Measurements from ENCODE around the gene ADGRG7.
A peak's percentile ranks its signal among the peaks of the same experiment; 100 is the strongest.

The ADGRG7 gene

GRCh38 chr3:100682854-100683760 lies 73.7 kb downstream of the ADGRG7 start:
- in situ Hi-C loops (cut with MboI; ENCODE audit: low pct_unique_long_range_greater_than_20kb, low sequenced_read_pairs) = no loop called here
- no peak for DNase-seq

DNA sequence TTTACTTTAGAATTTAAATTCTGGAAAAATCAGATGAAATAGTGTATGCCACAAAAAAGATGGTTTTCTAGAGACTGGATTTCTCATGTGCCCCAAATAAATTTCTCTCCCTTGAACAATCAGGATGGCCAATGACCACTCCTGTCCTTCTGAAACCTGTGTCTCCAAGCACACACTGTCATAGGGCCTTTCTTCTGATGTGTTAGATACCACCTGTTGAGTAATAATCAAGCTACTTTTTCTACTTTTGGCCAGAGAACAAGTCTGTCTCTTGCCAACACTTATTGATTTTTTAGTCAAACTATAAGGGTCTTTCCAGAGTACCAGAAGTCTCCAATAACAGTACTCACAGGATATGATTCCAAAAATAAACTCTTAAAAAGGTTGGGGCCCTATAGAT lies 83.8 kb downstream of the ADGRG7 start:
- in situ Hi-C loops (cut with MboI; ENCODE audit: low pct_unique_long_range_greater_than_20kb, low sequenced_read_pairs) = no loop called here
- DNase-seq = no peak

DNA sequence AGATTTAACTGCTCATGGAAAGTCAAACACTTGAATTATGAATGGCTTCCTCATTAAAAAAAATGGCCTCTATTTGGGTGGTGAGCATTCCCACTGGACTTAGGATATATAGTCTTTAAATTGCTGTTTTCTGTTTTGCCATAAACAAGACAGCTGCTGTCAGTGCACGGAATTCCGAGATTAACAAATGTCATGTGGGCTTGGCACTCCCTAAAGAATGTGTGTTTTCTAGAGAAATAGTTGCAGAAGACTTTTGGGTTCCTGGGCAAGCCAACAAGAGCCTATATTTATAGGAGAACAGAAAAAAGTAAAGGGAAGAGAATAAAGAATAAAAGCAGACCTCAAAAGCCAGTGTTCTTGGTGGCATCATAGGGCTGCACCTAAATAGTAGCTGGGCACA lies 86.3 kb downstream of the ADGRG7 start:
- DNase-seq = no peak
- in situ Hi-C loops (cut with MboI; ENCODE audit: low pct_unique_long_range_greater_than_20kb, low sequenced_read_pairs) = no loop called here

DNA sequence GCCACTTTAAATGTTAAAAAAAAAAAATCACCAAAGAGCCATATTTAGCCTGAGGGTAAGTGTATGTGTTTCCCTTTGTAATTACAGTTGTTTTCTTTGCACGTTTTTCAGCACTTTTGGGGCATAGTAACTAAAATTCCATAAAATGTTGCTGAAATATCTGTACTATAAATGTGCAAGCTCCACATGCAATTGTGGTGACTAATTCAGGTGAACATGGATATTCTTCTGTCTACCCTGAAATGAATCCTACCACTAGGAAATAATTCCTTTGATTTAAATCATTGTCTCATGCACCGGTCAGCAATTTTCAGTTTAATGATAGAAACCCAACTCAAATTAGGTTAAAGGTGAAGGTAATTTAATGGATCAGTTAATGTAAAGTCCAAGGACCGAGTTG lies 86.8 kb downstream of the ADGRG7 start:
- in situ Hi-C loops (cut with MboI; ENCODE audit: low pct_unique_long_range_greater_than_20kb, low sequenced_read_pairs) = no loop called here

DNA sequence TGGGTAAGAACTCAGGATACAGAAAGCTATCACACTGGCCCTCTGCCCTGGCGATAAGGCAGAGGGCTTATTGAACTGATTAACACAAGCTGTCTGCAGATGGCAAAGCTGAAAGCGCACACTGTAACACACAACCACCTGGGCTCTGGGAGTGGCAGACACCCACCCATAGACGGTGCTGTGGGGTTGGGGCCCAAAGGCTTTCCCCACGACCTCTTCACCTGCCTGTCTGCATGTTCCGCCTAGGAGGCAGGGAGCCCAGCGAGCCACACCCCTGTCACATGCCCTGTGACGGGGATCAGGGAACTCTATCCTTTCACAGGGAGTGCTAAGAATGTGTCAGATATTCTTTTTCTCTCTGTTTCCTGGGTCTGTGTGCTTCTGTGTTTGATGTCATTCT lies 87.8 kb downstream of the ADGRG7 start:
- no peak for DNase-seq
- in situ Hi-C loops (cut with MboI; ENCODE audit: low pct_unique_long_range_greater_than_20kb, low sequenced_read_pairs) = no loop called here

More for the DNA sequence above, 86.8 kb downstream of the ADGRG7 start:
- no peak for DNase-seq

- no peak for DNase-seq
- in situ Hi-C loops (cut with MboI; ENCODE audit: low pct_unique_long_range_greater_than_20kb, low sequenced_read_pairs) = no loop called here
Observed at GRCh38 chr3:100697723-100698285, 88.4 kb downstream of the ADGRG7 start.

DNA sequence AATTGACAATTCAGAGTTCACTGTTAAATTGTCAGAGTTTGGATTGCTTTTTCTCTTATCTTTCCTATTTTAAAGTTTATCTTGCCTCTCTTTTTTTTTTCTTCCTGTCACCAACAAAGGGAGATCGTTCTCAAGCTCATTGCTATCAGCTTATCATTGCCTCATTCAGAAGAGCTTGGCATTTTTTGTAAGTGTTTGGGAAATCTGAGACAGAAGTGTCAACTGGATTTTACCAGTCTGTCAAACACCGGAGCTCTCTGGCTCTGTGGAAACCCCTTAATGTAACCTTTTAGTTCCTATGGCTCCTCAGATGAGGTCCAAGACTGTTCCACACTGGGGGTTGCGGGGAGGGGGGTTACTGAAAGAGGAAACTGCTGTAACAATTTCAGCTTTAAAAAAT lies 89.3 kb downstream of the ADGRG7 start:
- DNase-seq = no peak
- in situ Hi-C loops (cut with MboI; ENCODE audit: low pct_unique_long_range_greater_than_20kb, low sequenced_read_pairs) = no loop called here

DNA sequence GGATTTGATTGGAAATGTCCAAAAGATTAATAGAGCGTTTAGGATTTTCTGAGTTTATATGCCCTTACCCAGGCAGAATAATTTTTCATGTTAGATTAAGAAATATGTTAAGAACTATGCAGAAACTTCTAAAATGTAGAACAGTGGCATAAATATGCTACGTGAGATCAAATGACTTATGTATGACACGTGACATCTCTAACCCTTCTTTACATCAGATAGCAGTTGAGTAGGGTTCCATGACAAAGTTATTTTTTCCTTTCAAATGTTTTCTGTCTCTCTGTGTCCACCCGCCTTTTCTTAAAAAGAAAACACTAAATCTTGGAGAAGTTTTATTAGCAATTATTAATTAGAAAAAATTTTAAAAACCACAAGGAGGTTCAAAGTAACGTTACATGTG lies 91.3 kb downstream of the ADGRG7 start:
- in situ Hi-C loops (cut with MboI; ENCODE audit: low pct_unique_long_range_greater_than_20kb, low sequenced_read_pairs) = no loop called here

GRCh38 chr3:100702082-100702979 lies 92.9 kb downstream of the ADGRG7 start:
- peak; percentile 7 for DNase-seq
- in situ Hi-C loops (cut with MboI; ENCODE audit: low pct_unique_long_range_greater_than_20kb, low sequenced_read_pairs) = no loop called here

More for the DNA sequence above, 91.3 kb downstream of the ADGRG7 start:
- no peak for DNase-seq

GRCh38 chr3:100702980-100703345 lies 93.6 kb downstream of the ADGRG7 start:
- in situ Hi-C loops (cut with MboI; ENCODE audit: low pct_unique_long_range_greater_than_20kb, low sequenced_read_pairs) = no loop called here
- no peak for DNase-seq

- in situ Hi-C loops (cut with MboI; ENCODE audit: low pct_unique_long_range_greater_than_20kb, low sequenced_read_pairs) = no loop called here
- DNase-seq = no peak
Observed at GRCh38 chr3:100703865-100704264, 94.5 kb downstream of the ADGRG7 start.

GRCh38 chr3:100706365-100706764 lies 97.0 kb downstream of the ADGRG7 start:
- in situ Hi-C loops (cut with MboI; ENCODE audit: low pct_unique_long_range_greater_than_20kb, low sequenced_read_pairs) = no loop called here
- DNase-seq = no peak

DNA sequence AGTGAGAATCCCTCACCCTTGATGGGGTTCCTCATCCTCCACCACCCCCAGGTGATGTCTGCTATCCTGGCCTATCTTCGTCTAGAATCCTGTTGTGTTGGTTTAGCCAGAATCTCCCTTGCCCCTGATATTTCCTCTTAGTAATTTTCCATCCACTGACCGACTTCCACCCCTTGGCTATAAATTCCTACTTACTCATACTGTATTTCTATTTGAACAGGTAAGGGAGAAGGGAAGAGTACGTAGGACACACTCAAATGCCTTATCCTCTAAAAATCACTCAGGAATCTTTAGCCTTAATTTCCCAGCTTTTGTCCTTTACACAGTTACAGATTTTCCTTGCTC lies 99.2 kb downstream of the ADGRG7 start:
- in situ Hi-C loops (cut with MboI; ENCODE audit: low pct_unique_long_range_greater_than_20kb, low sequenced_read_pairs) = no loop called here
- no peak for DNase-seq

DNA sequence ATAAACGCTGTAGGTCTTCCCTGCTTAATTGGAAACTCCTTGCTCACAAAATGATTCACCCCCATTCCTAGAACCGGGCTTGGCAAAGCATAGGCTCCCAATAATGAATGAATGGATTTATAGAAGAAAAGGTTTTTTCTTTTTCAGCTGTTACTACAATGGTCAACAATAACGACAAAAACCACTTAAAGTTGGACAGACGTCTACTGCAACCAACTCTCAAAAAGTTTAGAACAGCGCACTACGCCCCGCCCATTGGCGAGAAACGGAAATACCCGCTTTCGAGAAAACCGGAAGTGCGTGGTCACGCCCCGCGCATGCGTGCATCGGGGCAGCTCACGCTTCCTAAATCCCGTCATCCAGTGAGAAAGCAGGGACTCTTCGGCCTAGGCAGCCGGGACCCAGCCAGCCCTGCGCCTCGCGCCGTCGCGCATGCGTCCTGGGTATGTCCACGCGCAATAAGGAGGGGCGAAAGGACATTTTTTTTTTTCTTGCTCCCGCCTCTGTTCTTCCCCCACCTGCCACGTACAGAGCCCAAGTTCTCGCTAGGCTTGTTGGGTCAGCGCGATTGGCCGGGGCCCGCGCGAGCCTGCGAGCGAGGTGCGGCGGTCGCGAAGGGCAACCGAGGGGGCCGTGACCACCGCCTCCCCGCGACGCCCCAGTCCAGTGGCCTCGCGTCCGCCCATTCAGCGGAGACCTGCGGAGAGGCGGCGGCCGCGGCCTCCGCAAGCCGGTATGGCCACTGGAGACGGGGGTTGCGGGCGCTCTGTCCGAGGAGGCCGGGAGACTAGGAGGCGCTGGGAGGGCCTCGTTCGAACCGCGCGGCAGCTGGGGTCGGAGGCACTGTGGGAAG lies 99.8 kb downstream of the ADGRG7 start, which contains the start of gene TFG:
TFG (plus strand) TSS at position 506 of the 853 bp plus-strand sequence. CDS start 4,192 bp downstream, outside the sequence.
- peak; percentile 99 for DNase-seq
- in situ Hi-C loops (cut with MboI; ENCODE audit: low pct_unique_long_range_greater_than_20kb, low sequenced_read_pairs) = no loop called here

GRCh38 chr3:100709842-100710260 lies 100.5 kb downstream of the ADGRG7 start:
- in situ Hi-C loops (cut with MboI; ENCODE audit: low pct_unique_long_range_greater_than_20kb, low sequenced_read_pairs) = no loop called here
- peak; percentile 48 for DNase-seq

DNA sequence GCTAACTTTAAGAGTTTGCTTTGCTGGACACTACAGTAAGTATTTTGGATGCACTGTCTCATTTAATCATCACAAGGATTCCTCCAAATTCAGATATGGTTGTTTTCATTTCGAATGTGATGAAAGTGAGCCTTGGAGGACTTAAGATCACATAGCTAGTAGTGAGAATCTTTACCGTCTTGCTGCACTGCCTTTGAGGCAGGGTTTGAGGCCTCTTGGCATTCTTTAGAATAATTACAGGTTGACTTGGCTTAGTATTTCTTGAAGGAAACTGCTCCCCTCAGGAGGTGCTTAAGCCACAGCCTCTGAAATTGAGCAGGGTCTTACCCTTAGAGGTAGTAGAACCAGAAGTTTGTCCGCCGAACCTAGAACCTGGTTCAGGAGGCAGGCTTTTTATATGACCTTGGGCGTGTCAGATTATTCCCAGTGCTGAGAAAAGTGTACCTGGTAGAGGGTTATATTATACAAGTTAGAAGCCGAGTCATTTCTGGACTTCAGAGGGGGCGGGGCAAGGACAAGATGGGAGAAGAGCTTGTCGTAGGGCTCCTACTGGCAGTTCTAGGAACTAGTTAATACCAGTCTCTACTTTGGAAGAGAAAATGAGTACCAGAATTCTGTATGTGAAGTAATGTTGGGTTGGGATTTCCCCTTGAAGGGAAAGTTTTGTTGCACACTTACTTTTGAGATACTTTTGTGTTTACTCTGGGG lies 101.0 kb downstream of the ADGRG7 start:
- peak; percentile 69 for DNase-seq
- in situ Hi-C loops (cut with MboI; ENCODE audit: low pct_unique_long_range_greater_than_20kb, low sequenced_read_pairs) = no loop called here

- no peak for DNase-seq
- in situ Hi-C loops (cut with MboI; ENCODE audit: low pct_unique_long_range_greater_than_20kb, low sequenced_read_pairs) = no loop called here
Observed at GRCh38 chr3:100715176-100715575, 105.8 kb downstream of the ADGRG7 start.

- no peak for DNase-seq
- in situ Hi-C loops (cut with MboI; ENCODE audit: low pct_unique_long_range_greater_than_20kb, low sequenced_read_pairs) = no loop called here
Observed at GRCh38 chr3:100717063-100717462, 107.7 kb downstream of the ADGRG7 start.

Measured in KBM-7 (cell line).